ENCODE measurements around the gene MSH4. TPM values are rescaled to one million over a fixed set of nuclear protein-coding genes. Genes with fewer than 3 reads are reported as not detected.
"Not testable (repeated sequence)": the region's sequence is repeated elsewhere in the genome, so short reads cannot be mapped to it uniquely, and the experiment has no call there.

The MSH4 gene
- total and polyA plus RNA-seq, 2 experiments from 2014 or later, result 0.19 to 0.37 TPM

DNA sequence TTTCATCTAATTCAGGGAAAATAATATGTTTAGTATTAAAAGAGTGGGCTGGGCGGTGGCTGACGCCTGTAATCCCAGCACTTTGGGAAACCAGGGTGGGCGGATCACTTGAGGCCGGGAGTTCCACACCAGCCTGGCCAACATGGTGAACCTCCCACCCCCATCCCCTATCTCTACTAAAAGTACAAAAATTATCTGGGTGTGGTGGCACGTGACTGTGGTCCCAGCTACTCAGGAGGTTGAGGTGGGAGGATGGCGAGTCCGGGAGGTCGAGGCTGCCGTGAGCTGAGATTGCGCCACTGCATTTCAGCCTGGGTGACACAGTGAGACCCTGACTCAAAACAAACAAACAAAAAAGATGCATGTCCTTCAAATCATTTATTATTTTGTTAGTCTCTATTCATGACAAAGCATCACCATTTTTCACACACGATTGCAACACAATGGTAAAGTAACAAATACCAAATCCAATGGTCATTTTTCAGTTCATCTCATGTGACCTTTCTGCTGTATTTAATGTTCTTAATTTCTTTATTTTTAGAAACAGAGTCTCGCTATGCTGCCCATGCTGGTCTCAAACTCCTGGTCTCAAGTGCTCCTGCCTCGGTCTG lies 1.0 kb downstream of the MSH4 start:
- no peak overlapping the region for H3K27ac ChIP-seq
- no peak overlapping the region for H2AFZ ChIP-seq
- no peaks in the 10 kb centered on the region for H3K79me2 ChIP-seq
- H3K4me3 ChIP-seq, result no peak overlapping the region
- no peaks in the 10 kb centered on the region for H3K4me1 ChIP-seq (ENCODE audit: insufficient read depth)
- no peak for DNase-seq (ENCODE audit: low spot score)
- H3K27me3 ChIP-seq, result no peaks in the 10 kb centered on the region
- H3K4me2 ChIP-seq, result no peak overlapping the region
- no peak for TF ChIP-seq EZH2phosphoT487 (IDR thresholded peaks at IDR 0.05; ENCODE audit: low read depth, severe bottlenecking, unreplicated experiment)
- TF ChIP-seq EZH2 (IDR thresholded peaks at IDR 0.05; ENCODE audit: borderline replicate concordance), result no peak
- no peak for TF ChIP-seq CTCF (IDR thresholded peaks at IDR 0.05; ENCODE audit: poor library complexity)
- WGBS (ENCODE audit: low lambda C conversion rate, missing lambda C conversion rate), result 94% methylated on average over 13 of the region's 13 CpGs
- H4K20me1 ChIP-seq (ENCODE audit: insufficient read depth, poor library complexity, severe bottlenecking), result peaks cover 6% of the 10 kb centered on the region
- H3K9me2 ChIP-seq (replicated peaks; ENCODE audit: insufficient read depth), result no peaks in the 10 kb centered on the region
- H3K9me3 ChIP-seq (ENCODE audit: low read depth), result no peaks in the 10 kb centered on the region
- H3K36me3 ChIP-seq (replicated peaks; ENCODE audit: insufficient read depth, low read depth), result no peaks in the 10 kb centered on the region

DNA sequence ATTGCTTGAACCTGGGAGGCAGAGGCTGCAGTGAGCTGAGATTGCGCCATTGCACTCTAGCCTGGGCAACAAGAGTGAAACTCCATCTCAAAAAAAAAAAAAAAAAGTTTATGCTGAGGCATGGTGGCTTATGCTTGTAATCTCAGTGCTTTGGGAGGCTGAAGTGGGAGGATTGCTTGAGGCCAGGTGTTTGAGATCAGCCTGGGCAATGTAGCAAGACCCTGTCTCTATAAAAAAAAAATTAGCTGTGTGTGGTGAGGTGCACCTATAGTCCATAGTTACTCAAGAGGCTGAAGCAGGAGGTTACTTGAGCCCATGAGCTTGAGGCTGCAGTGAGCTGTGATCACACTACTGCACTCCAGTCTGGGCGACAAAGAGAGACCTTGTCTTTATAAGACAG lies 4.8 kb downstream of the MSH4 start:
- H3K27me3 ChIP-seq; H3K4me2 ChIP-seq; H4K20me1 ChIP-seq (ENCODE audit: insufficient read depth, poor library complexity, severe bottlenecking); H3K4me1 ChIP-seq (ENCODE audit: insufficient read depth); H3K27ac ChIP-seq; H3K9me2 ChIP-seq (replicated peaks; ENCODE audit: insufficient read depth); DNase-seq (ENCODE audit: low spot score); H2AFZ ChIP-seq; H3K79me2 ChIP-seq; H3K9me3 ChIP-seq (ENCODE audit: low read depth); H3K36me3 ChIP-seq (replicated peaks; ENCODE audit: insufficient read depth, low read depth); H3K4me3 ChIP-seq: not testable (repeated sequence)
- WGBS (ENCODE audit: low lambda C conversion rate, missing lambda C conversion rate), result 100% methylated on average over 2 of the region's 2 CpGs

GRCh38 chr1:75808921-75809320 lies 12.2 kb downstream of the MSH4 start:
- H3K79me2 ChIP-seq, result no peaks in the 10 kb centered on the region
- TF ChIP-seq EZH2 (IDR thresholded peaks at IDR 0.05; ENCODE audit: borderline replicate concordance), result no peak
- no peak for TF ChIP-seq CTCF (IDR thresholded peaks at IDR 0.05; ENCODE audit: poor library complexity)
- TF ChIP-seq EZH2phosphoT487 (IDR thresholded peaks at IDR 0.05; ENCODE audit: low read depth, severe bottlenecking, unreplicated experiment), result no peak
- WGBS (ENCODE audit: low lambda C conversion rate, missing lambda C conversion rate), result 76% methylated on average over 4 of the region's 4 CpGs

DNA sequence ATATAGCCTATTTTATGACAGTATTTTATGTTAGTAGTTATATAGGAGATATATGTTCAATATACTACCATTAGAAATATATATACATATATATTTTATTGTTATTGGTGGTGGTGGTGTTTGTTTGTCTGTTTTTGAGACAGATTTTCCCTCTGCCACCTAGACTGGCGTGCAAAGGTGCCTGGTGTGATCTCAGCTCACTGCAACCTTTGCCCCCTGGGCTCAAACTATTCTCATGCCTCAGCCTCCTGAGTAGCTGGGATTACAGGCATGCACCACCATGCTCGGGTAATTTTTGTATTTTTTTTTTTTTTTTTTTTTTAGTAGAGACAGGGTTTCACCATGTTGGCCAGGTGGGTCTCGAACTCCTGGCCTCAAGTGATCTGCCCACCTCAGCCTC lies 13.4 kb downstream of the MSH4 start:
- not testable (repeated sequence) for H3K4me1 ChIP-seq (ENCODE audit: insufficient read depth); H3K36me3 ChIP-seq (replicated peaks; ENCODE audit: insufficient read depth, low read depth); H4K20me1 ChIP-seq (ENCODE audit: insufficient read depth, poor library complexity, severe bottlenecking); H3K27me3 ChIP-seq; DNase-seq (ENCODE audit: low spot score); H3K9me2 ChIP-seq (replicated peaks; ENCODE audit: insufficient read depth); H2AFZ ChIP-seq; H3K9me3 ChIP-seq (ENCODE audit: low read depth); H3K27ac ChIP-seq; H3K4me3 ChIP-seq; H3K79me2 ChIP-seq; H3K4me2 ChIP-seq
- 94% methylated on average over 3 of the region's 3 CpGs for WGBS (ENCODE audit: low lambda C conversion rate, missing lambda C conversion rate)

More at GRCh38 chr1:75808921-75809320, 12.2 kb downstream of the MSH4 start:
- no peaks in the 10 kb centered on the region for H3K9me3 ChIP-seq (ENCODE audit: low read depth)
- H3K27ac ChIP-seq, result no peak overlapping the region
- H3K4me2 ChIP-seq, result no peak overlapping the region
- no peak overlapping the region for H2AFZ ChIP-seq
- no peaks in the 10 kb centered on the region for H3K4me1 ChIP-seq (ENCODE audit: insufficient read depth)
- DNase-seq (ENCODE audit: low spot score), result no peak
- H3K36me3 ChIP-seq (replicated peaks; ENCODE audit: insufficient read depth, low read depth), result no peaks in the 10 kb centered on the region
- H3K4me3 ChIP-seq, result no peak overlapping the region
- no peaks in the 10 kb centered on the region for H4K20me1 ChIP-seq (ENCODE audit: insufficient read depth, poor library complexity, severe bottlenecking)
- no peaks in the 10 kb centered on the region for H3K9me2 ChIP-seq (replicated peaks; ENCODE audit: insufficient read depth)
- H3K27me3 ChIP-seq, result no peaks in the 10 kb centered on the region
